ENCODE data around the gene IL3RA.
"Not testable (repeated sequence)": the region's sequence is repeated elsewhere in the genome, so short reads cannot be mapped to it uniquely, and the experiment has no call there.

IL3RA gene

DNA sequence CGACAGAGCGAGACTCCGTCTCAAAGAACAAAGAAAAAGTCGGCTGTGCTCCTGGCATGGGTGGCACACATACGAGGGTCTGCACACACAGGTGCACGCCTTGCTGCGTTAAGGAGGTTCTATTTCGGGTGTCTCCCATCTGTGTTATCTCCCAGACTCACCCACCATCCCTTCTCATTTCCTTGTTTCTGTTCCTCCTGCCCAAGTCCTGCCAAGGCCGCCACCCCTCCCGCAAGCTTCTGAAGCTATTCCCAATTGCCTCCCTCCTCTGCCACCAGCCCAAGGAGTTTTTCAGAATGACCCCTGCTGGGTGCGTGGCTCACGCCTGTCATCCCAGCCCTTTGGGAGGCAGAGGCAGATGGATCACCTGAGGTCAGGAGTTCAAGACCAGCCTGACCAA, 6.0 kb upstream of the IL3RA start:
- no peak overlapping the region for H3K4me3 ChIP-seq (ENCODE audit: low read depth, low read length)
- no peak for DNase-seq (ENCODE audit: low read depth)
- TF ChIP-seq, protein P1, sequence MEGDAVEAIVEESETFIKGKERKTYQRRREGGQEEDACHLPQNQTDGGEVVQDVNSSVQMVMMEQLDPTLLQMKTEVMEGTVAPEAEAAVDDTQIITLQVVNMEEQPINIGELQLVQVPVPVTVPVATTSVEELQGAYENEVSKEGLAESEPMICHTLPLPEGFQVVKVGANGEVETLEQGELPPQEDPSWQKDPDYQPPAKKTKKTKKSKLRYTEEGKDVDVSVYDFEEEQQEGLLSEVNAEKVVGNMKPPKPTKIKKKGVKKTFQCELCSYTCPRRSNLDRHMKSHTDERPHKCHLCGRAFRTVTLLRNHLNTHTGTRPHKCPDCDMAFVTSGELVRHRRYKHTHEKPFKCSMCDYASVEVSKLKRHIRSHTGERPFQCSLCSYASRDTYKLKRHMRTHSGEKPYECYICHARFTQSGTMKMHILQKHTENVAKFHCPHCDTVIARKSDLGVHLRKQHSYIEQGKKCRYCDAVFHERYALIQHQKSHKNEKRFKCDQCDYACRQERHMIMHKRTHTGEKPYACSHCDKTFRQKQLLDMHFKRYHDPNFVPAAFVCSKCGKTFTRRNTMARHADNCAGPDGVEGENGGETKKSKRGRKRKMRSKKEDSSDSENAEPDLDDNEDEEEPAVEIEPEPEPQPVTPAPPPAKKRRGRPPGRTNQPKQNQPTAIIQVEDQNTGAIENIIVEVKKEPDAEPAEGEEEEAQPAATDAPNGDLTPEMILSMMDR (IDR thresholded peaks at IDR 0.05; ENCODE audit: low read depth, low read length, missing control alignments), result no peak
- in situ Hi-C loops (cut with HindIII; ENCODE audit: low sequenced_read_pairs), result no loop called here

GRCh38 chrX:1332433-1332832, 4.2 kb upstream of the IL3RA start:
- in situ Hi-C loops (cut with HindIII; ENCODE audit: low sequenced_read_pairs); DNase-seq (ENCODE audit: low read depth); H3K4me3 ChIP-seq (ENCODE audit: low read depth, low read length): not testable (repeated sequence)

DNA sequence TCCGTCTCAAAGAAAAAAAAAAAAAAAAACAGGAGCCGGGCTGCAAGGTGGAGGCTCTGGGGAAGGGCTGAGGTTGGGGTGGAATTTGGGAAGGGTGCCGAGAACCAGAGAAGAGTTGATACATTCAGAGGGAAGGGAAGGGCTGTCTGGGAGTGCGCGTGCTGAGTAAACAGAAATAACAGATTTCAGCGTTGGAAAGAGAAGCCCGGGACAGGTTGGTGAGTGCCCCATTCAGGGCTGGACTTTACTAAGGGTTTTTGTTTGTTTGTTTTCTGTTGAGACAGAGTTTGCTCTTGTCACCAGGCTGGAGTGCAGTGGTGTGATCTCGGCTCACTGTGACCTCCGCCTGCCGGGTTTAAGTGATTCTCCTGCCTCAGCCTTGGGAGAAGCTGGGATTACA, 1.7 kb upstream of the IL3RA start:
- DNase-seq (ENCODE audit: low read depth), result no peak
- TF ChIP-seq, protein P1 (IDR thresholded peaks at IDR 0.05; ENCODE audit: low read depth, low read length, missing control alignments), result no peak
- in situ Hi-C loops (cut with HindIII; ENCODE audit: low sequenced_read_pairs), result no loop called here
- no peak overlapping the region for H3K4me3 ChIP-seq (ENCODE audit: low read depth, low read length)

DNA sequence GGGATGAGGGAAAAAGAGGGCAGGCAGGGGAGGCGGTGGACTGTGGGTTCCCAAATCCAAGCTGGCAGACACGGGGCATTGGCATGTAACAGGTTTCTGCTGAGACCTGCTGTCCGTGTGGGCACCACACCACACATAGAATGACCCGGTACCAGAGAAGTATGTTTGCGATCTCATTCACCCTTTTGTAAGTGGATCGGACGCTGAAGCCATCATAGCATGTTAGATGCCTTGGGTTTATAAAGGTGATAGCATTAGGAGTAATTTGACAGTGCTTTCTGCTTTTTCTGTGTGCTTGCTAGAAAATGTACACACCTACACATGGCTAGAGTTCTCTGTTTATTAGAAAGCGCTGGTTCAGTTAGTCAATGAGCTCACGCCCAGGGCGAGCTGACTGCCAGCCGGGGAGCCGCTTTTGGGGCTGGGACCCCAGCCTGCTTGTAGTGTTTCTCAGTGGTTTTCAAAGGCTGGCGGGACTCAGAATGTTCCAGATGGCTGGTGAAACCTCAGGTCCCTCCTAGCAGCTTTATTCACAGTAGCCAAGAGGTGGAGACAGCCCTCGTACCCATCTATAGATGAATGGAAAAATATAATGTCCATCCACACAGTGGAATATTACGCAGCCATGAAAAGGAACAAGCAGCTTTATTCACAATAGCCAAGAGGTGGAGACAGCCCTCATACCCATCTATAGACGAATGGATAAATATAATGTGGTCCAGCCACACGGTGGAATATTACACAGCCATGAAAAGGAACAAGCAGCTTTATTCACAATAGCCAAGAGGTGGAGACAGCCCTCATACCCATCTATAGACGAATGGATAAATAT, 579 bp downstream of the IL3RA start:
- TF ChIP-seq, protein P1 (IDR thresholded peaks at IDR 0.05; ENCODE audit: low read depth, low read length, missing control alignments), result no peak
- in situ Hi-C loops (cut with HindIII; ENCODE audit: low sequenced_read_pairs), result no loop called here
- H3K4me3 ChIP-seq (ENCODE audit: low read depth, low read length), result no peak overlapping the region
- no peak for DNase-seq (ENCODE audit: low read depth)

GRCh38 chrX:1341545-1342184, 5.1 kb downstream of the IL3RA start:
- TF ChIP-seq, protein P1 (IDR thresholded peaks at IDR 0.05; ENCODE audit: low read depth, low read length, missing control alignments), result no peak
- in situ Hi-C loops (cut with HindIII; ENCODE audit: low sequenced_read_pairs), result no loop called here
- no peak for DNase-seq (ENCODE audit: low read depth)
- no peak overlapping the region for H3K4me3 ChIP-seq (ENCODE audit: low read depth, low read length)

- DNase-seq (ENCODE audit: low read depth); H3K4me3 ChIP-seq (ENCODE audit: low read depth, low read length); in situ Hi-C loops (cut with HindIII; ENCODE audit: low sequenced_read_pairs): not testable (repeated sequence)
Measured at GRCh38 chrX:1349606-1350005, 13.0 kb downstream of the IL3RA start.

DNA sequence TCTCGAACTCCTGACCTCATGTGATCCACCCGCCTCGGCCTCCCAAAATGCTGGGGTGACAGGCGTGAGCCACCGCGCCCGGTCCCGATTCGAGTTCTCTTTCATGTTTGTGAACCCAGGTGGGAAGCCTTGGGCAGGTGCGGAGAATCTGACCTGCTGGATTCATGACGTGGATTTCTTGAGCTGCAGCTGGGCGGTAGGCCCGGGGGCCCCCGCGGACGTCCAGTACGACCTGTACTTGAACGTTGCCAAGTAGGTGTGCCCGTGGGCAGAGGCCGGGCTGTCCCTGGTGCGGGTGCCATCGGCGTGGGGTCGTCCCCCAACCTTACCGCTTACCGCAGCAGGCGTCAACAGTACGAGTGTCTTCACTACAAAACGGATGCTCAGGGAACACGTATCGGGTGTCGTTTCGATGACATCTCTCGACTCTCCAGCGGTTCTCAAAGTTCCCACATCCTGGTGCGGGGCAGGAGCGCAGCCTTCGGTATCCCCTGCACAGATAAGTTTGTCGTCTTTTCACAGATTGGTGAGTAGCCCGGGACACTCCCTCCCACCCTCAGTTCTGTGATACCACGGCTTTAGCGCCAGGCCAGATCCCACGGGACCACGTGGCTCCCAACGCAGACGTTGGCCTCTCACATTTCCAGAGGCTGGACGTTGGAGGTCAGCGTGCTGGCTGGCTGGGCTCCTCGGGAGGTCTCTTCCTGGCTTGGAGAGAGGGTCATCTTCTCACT, 15.6 kb downstream of the IL3RA start:
- TF ChIP-seq, protein P1 (IDR thresholded peaks at IDR 0.05; ENCODE audit: low read depth, low read length, missing control alignments), result no peak
- in situ Hi-C loops (cut with HindIII; ENCODE audit: low sequenced_read_pairs), result no loop called here
- DNase-seq (ENCODE audit: low read depth), result no peak
- no peak overlapping the region for H3K4me3 ChIP-seq (ENCODE audit: low read depth, low read length)
